IPS-18c (cell line): ENCODE measurements around the gene SCAF4.
"Not testable (repeated sequence)": the region's sequence is repeated elsewhere in the genome, so short reads cannot be mapped to it uniquely, and the experiment has no call there.

Experiments used
- H3K4me3 ChIP-seq: 2 replicates; pipeline ENCODE4 v1.7.0; 2013; ENCODE audit warnings: low read depth, mild to moderate bottlenecking, low read length, moderate library complexity; ENCODE audit not compliant: insufficient read depth
- H3K9me3 ChIP-seq: one replicate; pipeline ENCODE4 v1.6.1; 2013; ENCODE audit warnings: mild to moderate bottlenecking, low read length, moderate library complexity; ENCODE audit not compliant: control insufficient read depth, insufficient read depth

Gene SCAF4, protein sequence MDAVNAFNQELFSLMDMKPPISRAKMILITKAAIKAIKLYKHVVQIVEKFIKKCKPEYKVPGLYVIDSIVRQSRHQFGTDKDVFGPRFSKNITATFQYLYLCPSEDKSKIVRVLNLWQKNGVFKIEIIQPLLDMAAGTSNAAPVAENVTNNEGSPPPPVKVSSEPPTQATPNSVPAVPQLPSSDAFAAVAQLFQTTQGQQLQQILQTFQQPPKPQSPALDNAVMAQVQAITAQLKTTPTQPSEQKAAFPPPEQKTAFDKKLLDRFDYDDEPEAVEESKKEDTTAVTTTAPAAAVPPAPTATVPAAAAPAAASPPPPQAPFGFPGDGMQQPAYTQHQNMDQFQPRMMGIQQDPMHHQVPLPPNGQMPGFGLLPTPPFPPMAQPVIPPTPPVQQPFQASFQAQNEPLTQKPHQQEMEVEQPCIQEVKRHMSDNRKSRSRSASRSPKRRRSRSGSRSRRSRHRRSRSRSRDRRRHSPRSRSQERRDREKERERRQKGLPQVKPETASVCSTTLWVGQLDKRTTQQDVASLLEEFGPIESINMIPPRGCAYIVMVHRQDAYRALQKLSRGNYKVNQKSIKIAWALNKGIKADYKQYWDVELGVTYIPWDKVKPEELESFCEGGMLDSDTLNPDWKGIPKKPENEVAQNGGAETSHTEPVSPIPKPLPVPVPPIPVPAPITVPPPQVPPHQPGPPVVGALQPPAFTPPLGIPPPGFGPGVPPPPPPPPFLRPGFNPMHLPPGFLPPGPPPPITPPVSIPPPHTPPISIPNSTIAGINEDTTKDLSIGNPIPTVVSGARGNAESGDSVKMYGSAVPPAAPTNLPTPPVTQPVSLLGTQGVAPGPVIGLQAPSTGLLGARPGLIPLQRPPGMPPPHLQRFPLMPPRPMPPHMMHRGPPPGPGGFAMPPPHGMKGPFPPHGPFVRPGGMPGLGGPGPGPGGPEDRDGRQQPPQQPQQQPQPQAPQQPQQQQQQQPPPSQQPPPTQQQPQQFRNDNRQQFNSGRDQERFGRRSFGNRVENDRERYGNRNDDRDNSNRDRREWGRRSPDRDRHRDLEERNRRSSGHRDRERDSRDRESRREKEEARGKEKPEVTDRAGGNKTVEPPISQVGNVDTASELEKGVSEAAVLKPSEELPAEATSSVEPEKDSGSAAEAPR

DNA sequence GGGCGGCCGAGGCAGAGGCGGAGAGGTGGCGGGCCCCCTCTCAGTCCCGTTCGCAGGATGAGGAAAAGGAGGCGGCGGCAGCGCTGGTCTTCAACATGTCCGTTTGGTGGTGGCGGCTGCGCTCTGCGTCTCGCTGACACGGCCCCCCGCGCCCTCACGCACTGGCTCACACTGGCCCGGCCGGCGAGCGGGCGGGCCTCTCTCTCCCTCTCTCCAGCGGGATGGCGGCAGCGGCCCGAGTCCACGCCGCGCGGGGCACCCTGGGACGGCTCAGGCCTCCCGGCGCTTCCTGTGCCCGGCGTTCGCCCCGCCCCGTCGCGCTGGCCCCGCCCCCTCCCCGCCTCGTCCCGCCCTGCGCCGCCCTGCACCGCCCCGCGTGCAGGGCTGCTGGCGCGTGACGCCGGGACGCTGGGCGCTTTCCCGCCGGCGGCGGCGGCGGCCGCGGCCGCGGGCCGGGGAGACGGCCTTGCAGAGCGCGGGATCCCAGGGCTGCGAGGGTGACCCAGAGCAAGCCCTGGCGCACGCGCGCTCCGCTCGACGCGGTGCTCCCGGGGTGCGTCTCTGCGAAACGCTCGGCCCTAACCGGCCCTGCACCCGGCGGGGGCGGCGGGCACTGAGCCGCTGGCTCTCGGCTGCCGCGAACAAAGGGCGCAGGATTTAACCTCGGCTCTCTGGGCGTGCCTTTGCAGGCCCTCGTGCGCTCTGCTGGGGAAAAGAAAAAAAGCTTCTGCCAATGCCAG is at the start of gene SCAF4:
SCAF4 (minus strand) TSS at position 262 of the 740 bp plus-strand sequence. CDS start 426 bp downstream, outside the sequence.
- Histone ChIP-seq H3K9me3 (no peaks in the 10 kb centered on the region), H3K4me3 (peak within 1 kb of the TSS; percentile 96)

DNA sequence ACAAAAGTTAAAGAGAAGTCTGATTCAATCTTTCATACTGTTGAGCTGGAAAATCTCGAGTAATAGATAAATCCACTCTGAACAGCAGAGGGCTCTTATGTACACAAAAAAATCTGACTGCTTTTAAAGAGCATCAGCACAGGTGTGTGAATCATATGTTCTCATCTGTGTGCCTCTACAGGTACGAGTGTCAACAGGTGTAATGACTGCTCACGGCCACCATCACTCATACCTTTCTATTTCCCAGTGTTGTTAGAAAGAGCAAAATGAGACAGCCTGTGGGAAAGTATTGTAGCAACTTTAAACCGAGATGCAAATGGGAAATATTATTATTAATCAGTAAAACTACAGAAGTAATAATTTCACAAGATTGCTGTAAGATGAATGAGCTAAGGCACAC is 49.0 kb upstream of the SCAF4 start:
- peaks cover 4% of the 10 kb centered on the region for H3K9me3 ChIP-seq

DNA sequence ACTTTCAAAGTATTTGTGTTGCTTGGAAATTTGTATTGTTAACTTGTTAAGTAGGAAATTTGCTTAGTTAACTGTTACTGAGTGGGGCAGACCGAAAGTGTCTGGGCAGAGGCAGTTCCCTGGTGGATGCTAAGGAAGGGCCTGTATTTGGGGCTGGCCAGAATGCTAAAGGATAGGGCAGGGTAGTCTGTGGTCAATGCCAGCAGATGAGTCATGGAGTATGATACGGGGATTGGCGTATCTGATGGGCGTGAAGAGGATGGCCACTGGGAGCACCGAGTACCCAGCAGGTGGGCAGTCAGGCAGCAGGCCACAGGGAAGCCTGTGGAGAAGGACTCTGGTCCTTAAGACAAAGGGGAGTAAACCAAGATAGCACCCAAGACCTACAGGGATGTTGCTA is 46.6 kb upstream of the SCAF4 start:
- H3K9me3 ChIP-seq = no peaks in the 10 kb centered on the region
- H3K4me3 ChIP-seq = no peak overlapping the region

More for the DNA sequence above, 49.0 kb upstream of the SCAF4 start:
- H3K4me3 ChIP-seq = no peak overlapping the region

DNA sequence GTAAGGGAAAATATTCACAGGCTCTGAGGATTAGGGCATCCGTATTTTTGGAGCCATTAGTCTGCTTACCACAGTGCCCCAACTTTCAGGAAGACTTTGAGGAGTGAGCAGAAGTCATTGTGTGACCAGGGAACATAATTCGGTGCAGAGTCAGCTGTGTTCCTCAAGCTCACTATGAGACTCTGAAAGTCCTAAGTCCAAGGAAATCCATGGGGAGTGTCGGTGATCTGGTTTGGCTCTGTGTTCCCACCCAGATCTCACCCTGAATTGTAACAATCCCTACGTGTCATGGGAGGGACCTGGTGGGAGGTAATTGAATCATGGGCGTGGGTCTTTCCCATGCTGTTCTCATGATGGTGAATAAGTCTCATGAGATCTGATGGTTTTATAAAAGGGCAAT is 45.9 kb upstream of the SCAF4 start:
- no peak overlapping the region for H3K4me3 ChIP-seq
- no peaks in the 10 kb centered on the region for H3K9me3 ChIP-seq

DNA sequence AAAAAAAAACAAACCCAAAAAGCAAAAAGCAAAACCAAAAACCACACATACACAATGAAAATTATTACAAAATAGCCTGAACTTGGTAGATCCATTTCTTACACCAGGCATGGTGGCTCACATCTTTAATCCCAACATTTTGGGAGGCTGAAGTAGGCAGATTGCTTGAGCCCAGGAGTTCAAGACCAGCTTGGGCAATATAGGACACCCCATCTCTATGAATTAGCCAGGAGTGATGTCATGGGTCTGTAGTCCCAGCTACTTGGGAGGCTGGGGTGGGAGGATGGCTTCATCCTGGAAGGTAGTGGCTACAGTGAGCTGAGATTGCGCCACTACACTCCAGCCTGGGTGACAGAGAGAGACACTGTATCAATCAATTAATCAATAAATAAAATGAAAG is 42.1 kb upstream of the SCAF4 start:
- no peaks in the 10 kb centered on the region for H3K9me3 ChIP-seq
- no peak overlapping the region for H3K4me3 ChIP-seq

DNA sequence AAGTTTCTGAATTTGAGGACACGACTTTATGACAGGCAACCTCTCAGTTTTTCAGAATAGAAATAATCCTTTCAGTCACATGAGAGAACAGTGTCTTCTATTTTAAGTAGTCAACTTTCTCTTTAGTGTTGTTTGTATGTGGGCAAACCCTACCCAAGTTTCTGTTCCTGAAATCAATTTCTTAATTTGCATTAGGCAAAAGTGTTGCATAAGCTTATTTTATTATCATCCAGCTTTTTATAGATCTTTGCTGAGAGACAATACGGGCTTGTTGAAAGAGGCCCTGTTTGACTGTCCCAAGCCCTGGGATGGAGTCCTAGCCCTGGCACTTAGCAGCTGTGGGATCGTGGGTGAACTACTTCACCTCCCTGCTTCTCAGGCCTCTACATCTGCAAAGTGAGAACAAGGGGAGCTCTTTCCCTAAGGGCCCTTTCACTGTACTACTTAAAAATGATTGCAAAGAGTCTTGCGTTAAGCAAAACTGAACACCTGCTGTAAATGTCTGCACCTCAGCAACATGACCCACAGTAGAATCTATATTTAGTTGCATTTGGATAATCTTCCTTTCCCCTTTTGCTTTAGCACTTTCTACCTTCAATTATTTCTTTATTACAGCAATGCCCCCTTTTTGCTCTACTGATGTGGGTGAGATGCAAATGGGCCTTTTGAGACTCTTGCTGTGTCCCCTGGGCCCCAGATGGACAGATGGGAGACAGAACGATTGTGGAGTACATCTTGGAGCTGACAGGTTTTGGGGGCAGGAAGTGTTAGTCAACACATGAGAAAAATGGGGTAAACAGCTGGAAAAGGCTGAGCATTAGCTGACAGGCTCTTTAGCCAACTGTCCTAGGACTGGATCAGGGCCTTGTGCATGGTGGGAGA is 41.0 kb upstream of the SCAF4 start:
- Histone ChIP-seq H3K9me3 (no peaks in the 10 kb centered on the region), H3K4me3 (no peak overlapping the region)

DNA sequence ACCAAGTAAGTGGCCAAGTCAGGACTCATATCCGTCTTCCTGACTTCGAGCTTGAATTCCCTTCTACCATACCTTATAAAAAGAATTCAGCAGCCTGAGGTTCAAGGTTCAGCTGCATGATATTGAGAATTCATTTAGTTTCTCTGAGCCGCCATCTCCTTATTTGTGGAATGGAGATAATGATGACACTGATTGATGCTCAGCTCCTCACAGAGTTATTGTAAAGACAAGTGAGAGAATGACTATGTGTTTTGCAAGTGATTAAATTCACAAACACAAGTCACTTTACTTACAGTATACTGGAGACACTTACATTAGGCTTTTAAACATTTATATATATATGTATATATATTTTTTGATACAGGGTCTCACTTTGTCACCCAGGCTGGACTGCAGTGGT is 39.8 kb upstream of the SCAF4 start:
- H3K9me3 ChIP-seq = peaks cover under 1% of the 10 kb centered on the region
- H3K4me3 ChIP-seq = no peak overlapping the region

DNA sequence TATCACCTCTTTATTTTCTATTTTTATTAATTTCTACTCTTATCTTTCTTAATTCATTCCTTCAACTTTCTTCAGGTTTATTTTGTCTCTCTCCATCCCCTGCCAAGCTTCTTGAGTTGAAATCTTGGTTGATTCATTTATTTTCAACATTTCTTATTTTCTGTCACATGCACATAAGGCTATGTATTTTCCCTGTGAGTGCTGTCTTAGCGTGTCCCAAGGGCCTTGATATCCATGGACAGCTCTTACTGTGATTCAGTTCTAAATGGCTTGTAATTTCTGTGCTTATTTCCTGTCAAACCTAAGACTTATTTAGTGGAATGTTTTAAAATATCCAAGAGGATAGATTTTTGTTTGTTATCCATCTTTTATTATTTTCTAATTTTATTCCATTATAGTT is 36.8 kb upstream of the SCAF4 start:
- Histone ChIP-seq H3K4me3 (no peak overlapping the region), H3K9me3 (peaks cover 4% of the 10 kb centered on the region)

DNA sequence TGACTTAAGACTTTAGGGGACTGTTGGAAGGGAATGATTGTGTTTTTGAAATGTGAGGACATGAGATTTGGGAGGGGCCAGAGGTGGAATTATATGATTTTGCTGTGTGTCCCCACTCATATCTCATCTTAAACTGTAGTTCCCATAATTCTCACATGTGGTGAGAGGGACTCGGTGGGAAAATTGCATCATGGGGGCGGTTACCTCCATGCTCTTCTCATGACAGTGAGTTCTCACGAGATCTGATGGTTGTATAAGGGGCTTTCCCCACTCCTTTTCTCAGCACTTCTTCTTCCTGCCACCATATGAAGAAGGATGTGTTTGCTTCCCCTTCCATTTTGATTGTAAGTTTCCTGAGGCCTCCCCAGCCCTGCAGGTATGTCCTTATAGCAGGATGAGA is 35.0 kb upstream of the SCAF4 start:
- Histone ChIP-seq H3K9me3 (peaks cover 4% of the 10 kb centered on the region), H3K4me3 (no peak overlapping the region)

DNA sequence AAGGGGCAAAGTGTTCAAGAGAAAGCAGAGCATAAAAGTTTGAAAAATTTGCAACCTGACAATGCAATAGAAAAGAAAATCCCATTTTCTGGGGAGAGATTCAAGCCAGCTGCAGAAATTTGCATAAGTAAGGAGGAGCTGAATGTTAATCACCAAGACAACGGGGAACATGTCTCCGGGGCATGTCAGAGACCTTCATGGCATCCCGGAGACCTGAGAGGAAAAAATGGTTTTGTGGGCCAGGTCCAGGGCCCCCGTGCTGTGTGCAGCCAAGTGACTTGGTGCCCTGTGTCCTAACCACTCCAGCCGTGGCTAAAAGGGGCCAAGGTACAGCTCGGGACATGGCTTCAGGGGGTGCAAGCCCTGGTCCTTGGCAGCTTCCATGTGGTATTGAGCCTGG is 33.9 kb upstream of the SCAF4 start:
- not testable (repeated sequence) for H3K9me3 ChIP-seq, H3K4me3 ChIP-seq

DNA sequence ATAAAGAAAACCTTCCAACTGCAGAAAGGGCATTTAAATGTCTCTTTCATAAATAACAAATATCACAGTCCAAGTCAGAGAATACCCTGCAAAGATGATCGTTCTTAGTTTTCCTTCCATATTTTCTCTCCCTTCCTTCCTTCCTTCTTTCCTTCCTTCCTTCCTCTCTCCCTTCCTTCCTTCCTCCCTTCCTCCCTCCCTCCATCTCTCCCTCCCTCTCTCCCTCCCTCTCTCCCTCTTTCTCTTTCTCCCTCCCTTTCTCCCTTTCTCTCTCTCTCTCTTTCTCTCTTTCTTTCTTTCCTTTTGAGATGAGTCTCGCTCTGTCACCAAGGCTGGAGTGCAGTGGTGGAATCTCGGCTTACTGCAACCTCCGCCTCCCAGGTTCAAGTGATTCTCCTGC is 29.0 kb upstream of the SCAF4 start:
- no peak overlapping the region for H3K4me3 ChIP-seq
- no peaks in the 10 kb centered on the region for H3K9me3 ChIP-seq

DNA sequence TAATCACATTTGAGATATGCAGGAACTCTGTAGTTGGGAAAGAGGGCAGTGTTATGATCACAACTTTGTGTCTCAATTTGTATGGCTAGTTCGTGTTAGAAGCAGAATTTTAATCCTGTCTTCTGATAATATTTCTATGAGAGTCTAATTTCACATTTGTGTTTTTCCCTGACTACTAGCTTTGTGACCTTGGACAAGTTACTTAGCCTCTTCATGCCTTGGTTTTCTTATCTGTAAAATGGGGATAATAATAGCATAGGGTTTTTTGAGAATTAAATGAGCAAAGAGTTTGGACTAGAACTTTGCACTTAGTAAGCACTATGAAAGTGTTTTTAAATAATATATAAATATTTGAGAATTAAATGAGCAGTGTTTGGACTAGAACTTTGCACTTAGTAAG is 24.9 kb upstream of the SCAF4 start:
- Histone ChIP-seq H3K9me3 (no peaks in the 10 kb centered on the region), H3K4me3 (no peak overlapping the region)

DNA sequence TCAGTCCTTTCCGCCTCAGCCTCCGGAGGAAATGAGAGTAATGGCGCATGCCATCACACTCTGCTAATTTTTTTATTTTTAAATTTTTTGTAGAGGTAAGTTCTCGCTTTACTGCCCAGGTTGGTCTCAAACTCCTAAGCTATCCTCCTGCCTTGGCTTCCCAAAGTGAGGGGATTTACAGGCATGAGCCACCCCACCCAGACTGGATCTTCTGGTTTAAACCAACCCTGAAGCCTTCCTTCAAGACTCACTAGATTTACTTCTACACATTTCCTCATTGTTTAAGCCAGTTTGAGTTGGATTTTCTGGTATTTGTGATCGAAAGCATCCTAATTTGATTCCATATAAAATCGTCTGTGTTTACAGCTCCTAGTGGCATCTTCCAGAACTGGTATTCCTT is 23.1 kb upstream of the SCAF4 start:
- no peaks in the 10 kb centered on the region for H3K9me3 ChIP-seq
- no peak overlapping the region for H3K4me3 ChIP-seq

DNA sequence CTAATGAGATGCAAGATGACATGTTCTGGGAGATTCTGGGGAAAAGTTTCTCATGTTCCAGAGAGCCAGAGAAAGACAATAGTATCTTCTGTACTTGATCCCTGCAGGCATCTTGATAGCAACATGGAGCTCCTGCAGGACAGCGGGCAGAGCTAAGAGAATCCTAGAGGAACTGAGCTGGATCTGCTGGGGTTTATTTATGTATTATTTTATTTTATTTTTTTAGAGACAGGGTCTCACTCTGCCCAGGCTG is 22.7 kb upstream of the SCAF4 start:
- H3K4me3 ChIP-seq = no peak overlapping the region
- no peaks in the 10 kb centered on the region for H3K9me3 ChIP-seq

DNA sequence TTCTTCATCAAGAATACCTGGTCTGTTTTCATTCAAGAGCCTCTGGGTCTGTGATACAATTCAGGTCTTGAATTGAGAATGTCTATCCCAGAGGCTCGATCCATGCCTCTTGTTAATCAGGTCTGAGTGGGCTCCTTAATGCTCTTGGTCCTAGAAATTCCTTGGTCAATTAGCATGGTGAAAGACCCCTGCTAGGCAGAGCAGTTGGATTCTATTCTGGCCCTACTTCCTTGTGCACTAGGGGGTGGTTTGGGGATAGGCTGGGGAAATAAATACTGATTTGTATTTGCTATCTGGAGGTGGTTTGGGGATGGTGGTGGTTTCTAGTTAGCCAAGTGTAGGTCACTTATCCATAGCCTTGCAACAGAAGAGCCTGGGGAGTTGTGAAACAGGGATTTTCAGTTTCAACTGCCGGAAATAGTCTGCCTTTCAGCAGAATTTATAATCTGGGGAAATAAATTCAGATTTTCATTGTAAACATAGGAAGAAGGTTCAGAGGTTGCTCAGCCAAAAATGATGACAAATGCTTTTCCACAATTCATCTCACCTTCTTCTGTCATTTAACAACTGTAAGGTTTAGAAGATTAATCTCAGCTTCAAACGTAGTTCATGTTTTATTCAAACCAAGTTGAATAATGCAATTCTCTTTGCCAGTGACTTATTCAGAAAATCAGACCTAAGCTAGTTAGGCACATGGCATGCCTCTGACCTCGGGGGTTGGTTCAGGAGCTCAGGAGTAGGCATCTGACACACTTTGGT is 22.2 kb upstream of the SCAF4 start:
- Histone ChIP-seq H3K9me3 (no peaks in the 10 kb centered on the region), H3K4me3 (no peak overlapping the region)

DNA sequence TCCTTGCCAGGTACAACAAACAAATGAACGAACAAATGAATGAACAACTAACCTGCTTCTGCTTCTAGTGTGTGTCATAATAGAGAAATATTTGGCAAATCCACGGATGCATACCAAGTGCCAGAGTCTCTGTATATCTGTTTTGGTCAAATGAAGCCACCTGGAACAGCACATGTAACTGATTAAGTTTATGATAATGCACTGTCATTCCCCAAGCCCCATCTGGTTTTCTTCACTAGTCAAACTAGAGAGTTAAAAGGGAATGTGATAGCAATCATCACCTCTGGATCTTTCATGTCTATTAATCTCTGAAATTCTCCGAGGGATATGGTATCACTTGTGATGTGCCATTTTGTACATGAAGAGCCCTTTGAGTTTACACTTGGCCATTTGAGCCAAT is 21.0 kb upstream of the SCAF4 start:
- Histone ChIP-seq H3K4me3 (no peak overlapping the region), H3K9me3 (no peaks in the 10 kb centered on the region)
